ENCODE data around the gene XYLT1.

The XYLT1 gene

GRCh38 chr16:17177242-17177958 lies 293.4 kb downstream of the XYLT1 start:
- peak; percentile 26 for DNase-seq

- no peak for DNase-seq
Observed at GRCh38 chr16:17176199-17176598, 294.6 kb downstream of the XYLT1 start.

- peak; percentile 79 for DNase-seq
Observed at GRCh38 chr16:17173281-17173680, 297.5 kb downstream of the XYLT1 start.

GRCh38 chr16:17171250-17172143 lies 299.3 kb downstream of the XYLT1 start:
- no peak for DNase-seq

- DNase-seq = no peak
Observed at GRCh38 chr16:17170435-17170834, 300.3 kb downstream of the XYLT1 start.

GRCh38 chr16:17168181-17168580 lies 302.6 kb downstream of the XYLT1 start:
- no peak for DNase-seq

- DNase-seq = no peak
Observed at GRCh38 chr16:17166095-17166494, 304.7 kb downstream of the XYLT1 start.

GRCh38 chr16:17162560-17162959 lies 308.2 kb downstream of the XYLT1 start:
- no peak for DNase-seq

GRCh38 chr16:17160920-17161431 lies 309.8 kb downstream of the XYLT1 start:
- no peak for DNase-seq

GRCh38 chr16:17160285-17160853 lies 310.4 kb downstream of the XYLT1 start:
- peak; percentile 45 for DNase-seq

- no peak for DNase-seq
Observed at GRCh38 chr16:17159617-17160016, 311.1 kb downstream of the XYLT1 start.

- no peak for DNase-seq
Observed at GRCh38 chr16:17155936-17156335, 314.8 kb downstream of the XYLT1 start.

GRCh38 chr16:17155485-17155884 lies 315.3 kb downstream of the XYLT1 start:
- no peak for DNase-seq

GRCh38 chr16:17154981-17155380 lies 315.8 kb downstream of the XYLT1 start:
- DNase-seq = no peak

GRCh38 chr16:17152311-17152710 lies 318.4 kb downstream of the XYLT1 start:
- no peak for DNase-seq

- no peak for DNase-seq
Observed at GRCh38 chr16:17151335-17151734, 319.4 kb downstream of the XYLT1 start.

GRCh38 chr16:17149904-17150483 lies 320.8 kb downstream of the XYLT1 start:
- DNase-seq = peak; percentile 16

- DNase-seq = no peak
Observed at GRCh38 chr16:17147942-17148341, 322.8 kb downstream of the XYLT1 start.

- DNase-seq = no peak
Observed at GRCh38 chr16:17145029-17145428, 325.7 kb downstream of the XYLT1 start.

GRCh38 chr16:17144431-17144830 lies 326.3 kb downstream of the XYLT1 start:
- DNase-seq = no peak

GRCh38 chr16:17143546-17144419 lies 327.0 kb downstream of the XYLT1 start:
- no peak for DNase-seq

- DNase-seq = peak; percentile 21
Observed at GRCh38 chr16:17138801-17139200, 332.0 kb downstream of the XYLT1 start.

Measured in fibroblast of skin of scalp (primary cell).